GM12892 (cell line): Measurements from ENCODE around the gene TBC1D3B.
"Not testable (repeated sequence)": the region's sequence is repeated elsewhere in the genome, so short reads cannot be mapped to it uniquely, and the experiment has no call there.

Experiments used
- POLR2A ChIP-seq: IDR thresholded peaks from 2 replicates; pipeline ENCODE4 v1.6.1; 2011; ENCODE audit warnings: low read depth, low read length, control low read depth
- POLR2AphosphoS5 ChIP-seq: IDR thresholded peaks from 2 replicates; pipeline ENCODE4 v1.6.1; 2011; ENCODE audit warnings: low read depth, low read length, control low read depth
- TAF1 ChIP-seq: IDR thresholded peaks from 2 replicates; pipeline ENCODE4 v1.6.1; 2011; ENCODE audit warnings: low read depth, mild to moderate bottlenecking, control low read depth, low read length, borderline replicate concordance

DNA sequence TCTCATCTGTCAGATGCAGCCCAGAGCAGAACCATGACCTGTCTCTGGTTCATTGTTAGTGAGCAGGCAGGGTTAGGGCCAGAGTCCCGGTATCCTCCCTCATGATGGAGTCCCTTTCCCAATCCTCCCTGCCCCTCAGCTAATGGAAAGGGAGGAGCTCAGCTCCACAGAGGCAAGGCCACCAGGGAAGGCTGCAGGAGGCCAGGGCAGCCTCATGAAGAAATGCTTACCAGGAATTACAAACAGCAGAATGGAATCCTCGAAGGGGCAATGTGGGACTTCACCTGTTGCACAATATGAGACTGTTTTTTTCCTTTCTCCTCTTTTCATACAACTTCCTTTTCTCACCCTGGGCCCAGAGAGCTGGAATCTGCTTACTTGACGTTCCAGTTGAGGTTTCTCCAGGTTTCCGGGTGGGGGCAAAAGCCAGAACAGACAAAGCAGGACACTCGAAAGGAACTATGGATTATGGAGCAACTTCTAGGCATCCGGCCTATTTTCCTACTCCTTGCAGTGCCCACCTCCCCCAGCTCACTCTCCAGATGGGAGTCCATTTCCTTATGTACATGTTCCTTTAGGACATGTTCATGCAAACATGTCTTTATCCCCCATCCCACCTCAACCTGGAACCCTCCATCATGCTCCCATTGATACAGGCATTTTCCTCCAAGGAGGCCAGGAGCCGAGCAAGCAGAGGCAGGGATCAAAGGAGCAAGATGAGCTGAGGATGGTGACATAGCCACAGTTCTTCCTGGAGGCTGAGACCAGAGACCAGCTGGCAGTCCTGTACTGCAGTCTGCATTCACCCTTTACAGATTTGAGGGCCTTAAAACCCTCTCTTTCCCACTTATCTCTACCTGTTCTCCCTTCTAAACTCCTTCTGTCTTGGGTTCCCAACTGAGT is 39.2 kb upstream of the TBC1D3B start:
- not testable (repeated sequence) for TF ChIP-seq TAF1, POLR2A, POLR2AphosphoS5
